HuH-7.5 (cell line): ENCODE results near the gene PRELID1.

Experiments
- DNase-seq: peaks from one replicate; pipeline ENCODE4 v3.0.0; 2011; ENCODE audit warnings: low spot score

The PRELID1 gene

DNA sequence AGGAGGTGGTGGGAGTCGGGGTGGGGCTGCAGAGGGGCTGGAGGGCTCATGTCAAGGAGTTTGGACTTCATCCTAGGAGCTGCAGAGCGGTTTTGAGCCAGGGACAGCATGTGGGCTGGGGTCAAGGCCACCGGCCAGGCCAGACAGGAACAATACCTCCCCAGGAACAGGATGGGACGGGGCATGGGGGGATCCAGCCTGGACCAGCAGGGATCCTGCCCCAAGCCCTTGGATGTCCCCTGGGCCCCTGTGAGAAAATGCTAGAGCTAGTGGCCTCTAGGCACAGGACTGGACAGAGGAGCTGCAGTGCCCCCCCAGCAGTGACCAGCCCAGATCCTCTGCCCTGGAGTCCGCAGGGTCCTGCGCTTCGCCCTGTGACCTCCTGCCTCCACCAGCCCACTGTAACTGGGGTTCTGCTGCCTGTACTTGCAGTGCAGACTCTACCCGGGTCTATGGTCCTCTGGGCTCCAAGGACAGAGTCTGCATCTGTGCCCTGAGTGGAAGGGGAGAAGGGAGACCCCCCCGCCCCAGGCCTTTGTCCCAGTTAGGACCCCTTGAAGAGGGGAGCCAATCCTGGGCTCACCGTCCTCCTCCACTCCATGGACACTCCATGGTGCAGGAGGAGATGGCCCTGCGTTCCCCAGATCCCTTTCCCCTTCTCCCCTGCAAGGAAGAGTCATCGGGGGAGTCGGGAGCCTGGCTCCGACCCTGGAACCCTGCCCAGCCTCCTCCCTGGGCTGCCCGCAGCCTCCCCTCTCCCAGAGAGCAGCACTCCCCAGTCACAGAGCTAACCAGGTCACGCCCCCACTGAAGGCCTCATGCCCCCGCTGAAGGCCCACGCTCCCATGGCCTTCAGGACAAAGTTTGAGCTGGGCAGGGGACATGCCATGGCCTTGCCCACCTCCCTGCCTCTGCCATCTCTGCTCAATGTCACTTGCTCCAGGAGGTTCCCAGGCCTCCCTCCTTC is 11.1 kb downstream of the PRELID1 start:
- no peak for DNase-seq

DNA sequence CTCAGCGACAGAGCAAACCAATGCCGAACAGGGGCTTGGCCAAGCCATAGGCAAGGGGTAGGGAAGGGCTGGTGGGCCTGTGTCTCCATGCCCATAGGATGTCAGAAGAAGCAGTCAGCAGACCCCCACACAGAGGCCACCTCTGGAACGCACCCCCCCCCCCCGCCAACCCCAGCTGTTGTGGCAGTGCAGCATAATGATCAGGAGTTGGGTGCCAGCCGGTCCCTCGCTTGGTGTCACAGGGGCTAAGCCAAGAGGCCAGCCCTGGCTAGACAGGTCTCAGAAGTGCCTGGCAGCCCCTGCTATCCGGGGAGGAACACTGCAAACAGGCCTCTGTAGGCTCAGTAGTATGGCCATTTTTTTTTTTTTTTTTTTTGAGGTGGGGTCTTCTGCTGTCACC is 11.8 kb downstream of the PRELID1 start:
- no peak for DNase-seq

DNA sequence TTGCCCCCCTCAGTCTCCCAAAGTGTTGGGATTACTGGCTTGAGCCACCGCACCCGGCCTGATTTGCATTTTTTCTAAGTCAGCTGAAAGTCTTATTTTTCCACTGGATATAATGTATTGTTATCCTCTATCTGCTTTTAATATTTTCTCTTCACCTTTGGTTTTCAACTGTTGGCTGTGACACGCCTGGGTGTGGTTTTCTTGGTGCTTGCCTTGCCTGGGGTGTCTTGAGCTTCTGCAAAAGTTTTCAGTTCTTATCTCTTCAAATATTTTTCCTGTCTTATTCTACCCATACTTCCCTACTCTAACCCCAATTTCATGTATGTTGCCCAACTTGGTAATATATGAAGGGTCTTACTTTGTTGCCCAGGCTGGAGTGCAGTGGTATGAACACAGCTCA is 12.4 kb downstream of the PRELID1 start:
- no peak for DNase-seq

DNA sequence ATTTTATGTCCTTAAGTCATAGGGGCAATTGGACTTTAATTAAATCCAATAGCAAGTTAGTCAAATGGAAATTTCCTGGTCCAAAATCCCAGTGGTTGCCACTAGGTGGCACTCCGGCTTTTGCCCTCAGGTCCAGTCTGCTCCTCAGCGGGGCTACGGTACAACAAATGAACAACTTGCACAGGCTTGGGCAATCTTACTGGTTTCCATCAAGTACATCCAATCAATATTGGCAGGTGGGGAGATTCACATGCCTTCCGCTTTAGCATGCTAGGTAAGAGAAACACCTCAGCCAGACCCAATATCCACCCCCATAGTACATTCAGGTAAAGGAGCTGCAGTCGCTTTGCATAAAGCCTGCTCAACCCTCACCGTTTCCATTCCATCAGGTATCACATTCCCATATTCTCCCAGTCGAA is 14.4 kb downstream of the PRELID1 start:
- DNase-seq: peak; percentile 87

DNA sequence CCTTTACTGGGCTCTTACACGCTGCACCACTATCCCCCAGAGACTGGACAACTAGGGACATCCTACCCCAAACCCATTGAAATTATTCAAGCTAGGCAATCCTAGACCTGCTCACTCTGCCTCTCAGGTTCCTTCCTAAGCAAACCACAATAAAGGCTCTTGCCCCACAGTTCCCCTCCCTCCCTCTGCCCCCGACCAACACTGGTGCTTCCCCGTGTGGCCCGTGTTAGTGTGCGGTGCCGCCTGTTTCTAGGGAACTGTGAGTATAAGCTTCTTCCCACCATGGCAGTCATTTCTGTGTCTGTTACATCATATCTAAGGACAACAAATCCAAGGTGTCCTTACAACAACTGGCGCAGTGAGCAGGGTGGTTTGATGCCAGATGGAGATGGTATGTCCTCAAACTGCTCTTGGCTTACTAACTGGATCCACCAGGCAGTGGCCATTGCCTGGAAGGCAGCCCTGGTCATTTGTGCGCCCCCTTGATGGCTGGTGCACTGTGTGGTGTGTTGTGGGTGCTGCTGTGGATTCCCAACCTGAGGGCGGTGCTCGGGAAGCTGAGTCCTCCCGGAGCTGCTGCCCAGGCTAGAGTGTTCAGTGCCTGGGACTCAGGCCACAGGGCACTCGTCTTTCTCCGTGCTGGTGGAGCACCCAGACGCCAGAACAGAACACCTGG is 16.5 kb downstream of the PRELID1 start:
- no peak for DNase-seq

DNA sequence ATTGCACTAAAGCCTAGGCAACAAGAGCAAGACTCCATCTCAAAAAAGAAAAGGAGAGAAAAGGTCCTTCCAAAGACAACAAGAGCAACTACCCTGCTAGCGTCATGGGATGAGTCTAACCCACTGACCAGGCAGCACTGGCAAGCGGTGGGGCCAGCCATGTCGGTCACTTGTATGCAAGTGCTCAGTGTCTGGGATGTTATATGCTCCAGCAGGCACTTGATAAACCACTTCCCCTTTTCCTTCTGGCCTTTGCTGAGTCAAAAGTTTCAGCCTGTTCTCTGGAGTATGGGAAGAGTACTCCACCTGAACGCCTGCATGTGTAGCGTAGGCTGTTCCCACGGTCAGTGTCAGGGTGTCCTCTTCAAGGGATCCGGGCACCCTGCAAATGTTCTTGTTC is 17.3 kb downstream of the PRELID1 start:
- DNase-seq: no peak

DNA sequence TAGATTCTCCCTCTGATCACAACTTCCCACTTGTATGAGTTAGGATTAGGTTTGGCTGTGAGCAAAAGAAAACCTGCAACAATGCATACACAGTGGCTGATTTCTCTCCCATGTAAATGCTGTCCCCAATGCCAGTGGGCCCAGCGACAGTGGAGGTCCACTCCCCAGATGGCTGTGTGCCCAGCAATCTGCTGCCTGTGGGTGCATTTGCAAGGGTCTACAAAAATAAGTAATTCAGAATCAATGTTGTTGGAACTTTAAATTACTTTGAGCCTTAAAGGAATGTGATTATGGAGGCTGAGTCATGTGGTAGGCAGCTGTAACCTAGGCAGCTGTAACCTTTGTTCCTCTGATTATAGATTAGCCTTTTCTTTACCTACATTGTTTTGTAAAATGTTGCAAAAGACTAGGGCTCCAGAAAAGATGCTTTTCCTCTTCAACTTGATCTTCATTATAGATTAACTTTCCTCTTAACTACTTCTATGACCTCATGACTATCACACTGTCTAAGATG is 22.3 kb downstream of the PRELID1 start:
- no peak for DNase-seq

DNA sequence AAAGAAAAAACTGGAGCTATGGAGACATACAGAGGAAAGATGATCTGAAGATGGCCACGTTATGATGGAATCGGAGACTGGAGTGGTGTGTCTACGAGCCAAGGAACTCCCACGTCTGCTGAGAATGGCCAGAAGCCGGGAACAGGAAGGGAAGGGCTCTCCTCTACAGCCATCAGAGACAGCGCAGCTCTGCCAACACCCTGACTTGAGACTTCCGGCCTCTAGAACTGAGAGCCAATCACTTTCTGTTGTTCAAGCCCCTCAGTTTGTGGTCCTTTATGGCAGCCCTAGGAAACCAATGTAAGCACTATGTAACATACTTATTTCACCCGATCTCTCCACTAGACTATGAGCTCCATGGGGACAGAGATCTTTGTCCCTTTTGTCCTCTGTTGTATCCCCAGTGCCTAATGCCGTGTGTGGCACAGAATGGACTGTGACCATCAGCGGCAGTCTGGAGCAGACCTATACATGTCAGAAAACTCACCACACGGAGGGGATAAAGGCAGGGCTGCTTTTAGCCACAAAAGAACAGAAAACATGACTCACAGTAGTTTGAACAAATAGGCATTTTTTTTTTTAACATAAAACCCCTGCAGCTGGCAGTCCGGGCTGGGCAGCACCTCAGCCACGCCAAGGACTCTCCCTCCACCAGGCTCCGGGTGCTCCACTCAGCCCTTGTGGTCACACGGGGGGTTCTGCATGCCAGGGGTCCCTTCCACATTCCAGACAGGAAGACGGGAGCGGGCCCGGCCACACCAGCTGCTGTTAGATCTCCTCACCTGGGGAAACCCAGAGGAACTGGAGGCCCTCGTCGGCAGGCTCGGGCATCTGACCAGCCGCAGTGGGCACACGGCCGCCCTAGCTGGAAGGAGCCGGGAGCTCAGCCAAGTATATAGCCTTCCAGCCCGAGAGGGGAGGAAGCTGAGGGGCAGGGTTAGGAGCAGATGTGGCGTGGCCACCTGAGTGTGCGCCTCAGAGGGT is 24.2 kb downstream of the PRELID1 start:
- no peak for DNase-seq

DNA sequence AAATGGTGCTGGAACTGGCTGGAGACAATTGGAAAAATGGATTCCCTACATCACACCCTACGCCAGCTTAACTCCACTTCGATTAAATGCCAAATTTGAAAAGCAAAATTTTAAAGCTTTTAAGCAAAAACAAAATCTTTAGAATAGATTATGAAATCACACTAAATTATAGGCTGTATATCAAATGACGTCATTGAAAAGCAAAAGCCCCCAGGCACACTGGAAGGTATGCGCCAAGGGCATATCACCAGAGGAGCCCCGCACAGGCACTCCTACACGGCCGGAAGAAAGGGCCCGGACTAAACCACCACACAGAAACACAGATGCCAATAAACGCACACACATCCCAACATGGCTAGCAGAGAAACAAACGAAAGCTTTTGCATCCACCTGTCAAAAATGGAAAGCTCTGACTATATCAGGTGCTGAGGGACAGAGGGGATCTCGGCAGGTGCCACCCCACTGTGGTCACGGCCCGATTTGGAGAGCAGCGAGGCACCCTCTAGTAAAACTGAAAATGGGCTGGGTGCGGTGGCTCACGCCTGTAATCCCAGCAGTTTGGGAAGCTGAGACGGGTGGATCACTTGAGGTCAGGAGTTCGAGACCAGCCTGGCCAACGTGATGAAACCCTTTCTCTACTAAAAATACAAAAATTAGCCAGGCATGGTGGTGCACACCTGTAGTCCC is 25.1 kb downstream of the PRELID1 start:
- DNase-seq: no peak

DNA sequence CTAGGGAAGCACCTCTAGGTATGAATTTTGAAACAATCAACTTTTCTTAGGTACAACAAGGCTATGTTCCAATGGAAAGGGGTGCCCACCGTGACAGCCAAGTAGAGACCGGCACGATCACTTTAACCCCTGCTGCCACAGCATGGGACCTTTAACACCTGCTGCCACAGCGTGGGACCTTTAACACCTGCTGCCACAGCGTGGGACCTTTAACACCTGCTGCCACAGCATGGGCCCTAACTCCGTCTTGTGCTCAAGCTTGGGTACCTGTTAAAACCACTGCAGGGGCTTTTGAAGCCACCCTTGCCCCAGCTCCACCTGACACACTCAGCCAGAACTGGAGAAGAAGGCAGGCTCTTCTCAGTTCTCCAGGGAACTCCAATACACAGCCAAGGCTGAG is 26.3 kb downstream of the PRELID1 start:
- no peak for DNase-seq

DNA sequence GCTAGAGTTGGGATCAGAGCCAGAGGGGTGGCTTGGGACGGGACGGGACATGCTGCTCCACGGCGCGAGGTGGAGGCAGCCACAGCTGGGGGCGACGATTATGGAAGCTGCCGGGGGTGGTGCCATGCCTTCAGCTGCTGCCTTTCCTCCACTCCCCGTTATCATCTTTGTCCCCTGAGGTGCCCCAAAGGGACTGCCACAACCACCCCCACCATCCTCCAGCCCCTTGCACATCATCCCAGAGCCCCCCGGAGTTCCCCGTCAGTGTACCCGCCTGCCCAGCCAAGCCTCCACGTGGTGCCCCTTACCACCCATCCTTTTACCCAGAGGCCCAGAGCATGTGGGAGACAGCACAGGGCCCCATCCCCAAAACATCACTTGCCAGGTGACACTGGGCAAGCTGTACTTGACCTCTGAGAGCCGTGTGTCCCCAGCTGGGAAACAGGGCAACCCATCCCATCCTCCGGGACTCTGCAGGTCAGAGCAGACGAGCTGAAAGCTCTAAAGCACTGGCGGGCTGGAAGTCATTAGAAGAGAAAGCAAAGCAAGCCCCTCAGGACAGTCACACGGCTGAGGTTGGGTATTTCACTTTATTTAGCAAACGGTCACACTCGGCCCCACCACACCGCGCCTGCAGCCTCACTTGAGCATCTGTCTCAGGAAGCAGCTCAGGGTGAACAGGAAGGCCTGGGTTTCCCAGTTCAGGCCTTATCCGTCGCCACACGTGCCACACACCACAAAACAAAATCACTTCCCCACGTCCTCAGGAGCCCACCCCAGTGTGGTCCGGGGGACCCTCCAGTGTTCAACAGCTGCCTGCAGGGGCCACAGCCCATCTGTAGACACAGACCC is 27.6 kb downstream of the PRELID1 start:
- DNase-seq: no peak

DNA sequence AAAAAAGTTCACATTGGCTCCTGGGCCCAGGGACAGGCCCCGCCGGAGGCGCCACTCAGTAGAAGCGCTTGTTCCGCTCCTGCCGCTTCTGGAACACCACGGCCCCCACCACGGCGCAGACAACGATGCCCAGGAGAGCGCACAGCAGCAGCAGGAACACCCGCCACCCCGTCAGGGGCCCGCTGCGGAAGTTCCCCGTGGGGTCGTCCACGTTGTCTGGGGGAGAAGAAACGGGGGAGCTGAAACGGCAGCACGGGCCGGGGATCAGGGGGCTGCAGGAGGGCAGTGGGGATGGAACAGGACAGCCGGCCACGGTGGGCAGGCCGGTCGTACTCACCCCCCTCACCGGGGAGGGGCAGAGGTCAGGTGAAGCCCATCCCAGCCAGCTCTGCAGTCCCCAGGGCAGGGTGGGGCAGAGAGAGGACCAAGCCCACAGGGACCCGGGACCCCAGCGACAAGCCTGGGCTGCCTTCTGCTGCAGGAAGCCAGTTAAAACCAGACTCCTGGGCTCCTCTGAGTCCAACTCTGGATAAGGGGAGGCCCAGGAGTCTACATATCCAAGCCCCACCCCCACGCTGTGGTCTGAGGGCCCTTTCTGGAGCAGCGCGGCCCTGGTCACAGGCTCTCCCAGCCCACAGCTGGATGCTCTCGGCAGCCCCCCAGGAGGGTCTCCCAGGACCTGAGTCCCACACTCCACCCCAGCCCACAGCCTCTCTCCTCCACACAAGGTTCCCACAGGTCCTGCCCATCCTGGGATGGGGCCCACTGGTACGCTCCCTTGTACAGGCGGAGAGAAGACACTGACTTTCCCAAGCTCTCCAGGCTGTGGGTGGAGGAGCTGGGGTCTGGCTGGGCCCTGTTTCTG is 28.7 kb downstream of the PRELID1 start:
- no peak for DNase-seq

DNA sequence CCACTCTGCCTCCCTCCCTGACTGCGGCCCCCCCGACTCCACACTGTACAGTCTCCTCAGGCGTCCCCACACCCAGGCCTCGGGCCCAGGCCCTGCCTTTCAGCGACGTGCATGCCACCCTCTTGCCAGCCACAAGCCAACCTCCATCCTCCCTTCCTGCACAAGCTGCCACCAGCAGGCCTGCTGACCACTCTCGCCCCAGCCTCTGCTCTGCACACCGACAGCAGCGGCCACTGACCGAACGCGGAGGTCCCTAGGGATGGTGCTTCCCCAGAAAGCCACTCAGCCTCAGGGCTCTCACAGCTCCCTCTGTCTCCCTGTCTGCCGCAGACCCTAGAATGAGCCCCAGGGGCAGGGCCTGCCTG is 29.3 kb downstream of the PRELID1 start:
- no peak for DNase-seq

DNA sequence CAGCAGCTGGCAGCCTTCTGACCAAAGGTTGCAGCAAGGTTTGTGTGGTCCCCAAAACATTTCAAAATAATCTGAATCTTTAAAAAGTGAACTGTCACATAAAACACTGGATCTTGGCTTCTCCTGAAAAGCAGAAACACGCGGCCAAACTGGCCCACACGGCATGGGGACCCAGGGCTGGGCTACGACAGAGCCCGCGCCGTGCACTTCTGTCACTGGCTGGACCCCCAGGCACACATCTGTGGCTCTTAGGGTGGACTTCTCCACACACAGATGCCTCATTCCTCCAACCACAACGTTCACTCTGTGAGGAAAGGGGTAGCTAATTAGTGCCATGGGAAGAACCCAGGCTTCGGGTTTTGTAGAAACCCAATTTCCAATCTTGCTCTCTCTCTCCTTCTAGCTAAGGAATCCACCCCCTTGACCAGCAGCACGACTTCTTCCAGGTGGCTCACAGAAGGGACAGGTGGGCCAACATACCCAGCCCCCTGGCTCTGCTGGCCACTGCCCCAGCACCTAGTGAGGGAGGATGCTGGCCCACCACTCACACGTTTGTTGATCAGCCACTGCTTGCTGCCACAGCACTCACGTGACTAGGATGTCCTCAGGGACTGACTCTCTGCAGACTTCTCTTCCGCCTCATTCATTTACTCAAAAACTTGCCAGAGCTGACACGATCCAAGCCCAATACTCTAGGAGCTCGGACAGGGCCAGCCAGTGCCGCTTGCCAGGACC is 30.0 kb downstream of the PRELID1 start:
- DNase-seq: no peak

DNA sequence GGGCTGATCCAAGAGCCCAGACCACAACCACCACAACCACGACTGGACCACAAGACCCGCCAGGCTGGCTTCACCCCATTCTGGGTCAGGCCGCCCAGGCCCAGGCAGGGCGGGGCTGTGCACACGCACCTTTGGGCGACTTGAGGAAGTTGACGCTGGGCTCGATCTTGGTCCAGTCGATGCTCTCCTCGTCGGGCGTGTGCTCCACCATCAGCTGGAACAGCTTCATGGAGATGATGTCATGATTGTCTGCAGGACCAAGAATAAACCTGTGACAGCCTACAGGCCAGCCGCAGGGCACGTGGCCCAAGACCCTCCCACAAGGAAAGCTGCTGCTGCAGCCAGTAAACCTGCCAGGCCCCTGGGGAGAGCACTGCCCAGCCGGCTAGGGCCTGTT is 30.6 kb downstream of the PRELID1 start:
- DNase-seq: no peak

DNA sequence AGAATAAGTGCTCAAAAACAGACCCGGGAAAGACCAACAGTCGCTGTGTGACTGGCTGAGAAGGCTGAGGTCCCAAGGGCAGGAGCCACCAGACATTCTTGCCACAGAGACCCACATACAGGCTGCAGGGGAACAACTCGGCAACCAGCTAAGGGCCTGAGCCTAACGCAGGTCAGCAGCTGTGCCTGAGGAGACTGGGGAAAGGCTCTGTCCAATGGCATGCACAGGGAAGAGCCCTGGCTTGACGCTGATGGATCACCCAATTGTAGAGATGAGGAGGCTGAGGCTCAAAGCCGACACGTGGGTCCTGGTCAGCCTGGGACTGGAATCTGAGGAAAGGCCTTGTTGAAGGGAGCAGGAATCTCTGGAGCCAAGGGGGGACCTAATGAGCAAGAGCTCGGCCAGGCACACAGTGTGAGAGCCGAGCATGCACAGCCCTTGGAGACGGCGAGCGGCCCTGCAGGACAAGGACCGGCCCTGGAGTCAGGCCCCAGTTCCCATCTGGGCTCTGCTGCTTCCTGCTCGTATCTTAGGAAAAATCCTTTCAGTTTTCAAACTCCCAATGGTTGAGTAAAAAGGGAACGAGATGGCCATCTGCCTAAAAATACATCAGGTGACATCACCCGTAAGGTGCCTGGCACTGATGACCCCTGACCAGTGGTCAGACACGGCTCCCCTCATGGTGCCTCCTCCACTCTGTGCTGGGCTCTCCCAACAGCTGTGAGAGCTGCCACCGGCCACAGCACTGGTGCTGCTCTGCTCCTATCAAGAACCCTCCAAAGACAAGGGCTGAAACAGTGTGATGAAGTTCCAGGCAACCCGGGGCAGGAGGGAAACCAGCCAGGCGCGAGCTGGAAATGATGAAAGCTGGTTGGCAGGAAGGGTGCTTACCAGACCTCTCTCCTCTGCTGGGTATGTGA is 31.4 kb downstream of the PRELID1 start:
- no peak for DNase-seq

DNA sequence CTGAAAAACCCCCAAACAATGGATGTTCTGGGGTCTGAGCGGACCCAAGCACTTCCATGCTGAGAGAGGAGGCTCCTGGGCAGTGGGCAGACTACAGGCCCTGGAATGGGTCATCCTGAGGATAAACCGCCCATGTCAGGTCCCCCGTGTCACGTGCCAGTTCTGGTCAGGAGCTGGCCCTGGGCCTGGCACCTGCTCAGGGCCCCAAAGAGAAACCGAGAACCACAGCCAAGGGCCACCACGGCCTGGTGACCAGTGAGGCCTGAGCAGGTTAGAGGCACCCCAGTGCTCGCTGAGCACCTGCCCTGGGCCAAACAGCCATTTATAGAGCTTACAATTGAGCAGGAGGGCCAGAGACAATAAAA is 32.1 kb downstream of the PRELID1 start:
- DNase-seq: no peak

DNA sequence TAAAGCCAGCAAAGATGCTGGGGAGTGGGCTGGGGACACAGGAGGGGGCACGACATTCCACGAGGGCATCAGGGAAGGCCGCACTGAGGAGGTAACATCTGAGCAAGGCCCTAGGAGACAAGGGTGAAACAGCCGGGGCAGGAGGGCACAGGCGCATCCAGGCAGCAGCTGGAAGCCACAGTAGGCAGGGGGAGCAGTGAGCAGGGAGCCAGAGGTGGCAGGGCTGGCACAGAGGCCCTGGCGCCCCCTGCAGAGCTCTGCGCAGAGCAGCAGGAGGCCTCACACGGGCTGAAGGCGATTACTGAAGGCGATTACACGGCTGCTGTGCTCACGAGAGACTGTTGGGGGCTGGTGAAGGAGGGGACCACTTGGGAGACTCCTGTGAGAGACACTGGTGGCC is 32.5 kb downstream of the PRELID1 start:
- DNase-seq: no peak
